Spleen (tissue), 7 donors: ENCODE measurements around the gene TTYH1.

Experiments used
- POLR2A ChIP-seq, 3 donors: fragments of 450-650 bp; IDR thresholded peaks; one replicate each; pipeline ENCODE4 v1.5.1; 2017; ENCODE audit warnings: antibody characterized with exemption in 3 of 3, mild to moderate bottlenecking in 1 of 3
- TF ChIP-seq, protein P1 (sequence below), 11 experiments: fragments of 200-600 bp in 7 of 11; fragments of 450-650 bp in 4 of 11; sonication (generic) in 4 of 11; IDR thresholded peaks in 8 of 11; conservative IDR thresholded peaks in 3 of 11; 1 replicate in 7 of 11; 2 replicates in 4 of 11; pipeline versions ENCODE4 v1.4.0 to v1.8.0; 2016 to 2021; ENCODE audit warnings: antibody characterized with exemption in 11 of 11, inconsistent platforms in 4 of 11, mild to moderate bottlenecking in 1 of 11
- donor health status: DM: no; HTN: no; CAD: no; lungs with moderate emphysema.
- donor health status: DM: no; HTN: no; CAD: no.
- donor health status: DM: no; HTN: no; CAD: no.

DNA sequence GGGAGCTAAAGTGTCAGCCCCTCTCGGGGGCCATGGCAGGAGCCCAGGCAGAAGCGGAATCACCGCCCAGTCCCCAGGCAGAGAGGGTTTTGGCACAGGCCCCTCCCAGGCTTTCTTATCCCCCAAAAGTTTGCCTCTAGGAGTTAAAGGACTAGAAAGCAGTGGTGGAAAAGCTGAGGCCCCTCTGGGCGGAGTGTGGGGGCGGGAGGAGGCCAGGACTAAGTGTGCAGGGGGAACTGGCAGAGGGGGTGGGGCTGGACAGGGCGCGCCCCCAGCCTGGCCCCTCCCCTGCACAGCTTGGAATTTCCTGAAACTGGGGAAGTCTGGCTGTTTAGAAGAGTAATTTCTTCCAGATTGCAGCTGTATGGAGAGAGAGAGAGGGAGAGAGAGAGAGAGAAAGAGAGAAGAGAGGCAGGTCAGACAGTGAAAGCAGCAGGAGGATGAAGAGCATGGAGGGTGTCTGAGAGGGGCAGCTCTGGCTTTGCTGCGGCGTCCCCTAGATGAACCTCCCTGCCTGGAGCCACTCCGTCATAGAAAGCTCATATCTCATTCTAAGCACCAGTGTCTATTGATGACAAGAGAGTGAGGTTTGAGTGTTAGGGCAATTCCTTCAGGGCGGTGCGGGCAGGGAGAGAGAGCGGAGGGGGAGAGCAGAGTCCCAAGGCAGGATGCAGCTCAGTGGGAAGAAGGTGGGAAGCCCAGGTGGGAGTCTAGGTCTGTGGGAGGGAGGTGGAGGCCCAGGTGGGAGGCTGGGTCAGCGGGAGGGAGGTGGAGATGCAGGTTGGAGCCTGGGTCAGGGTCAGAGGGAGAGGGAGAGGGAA lies 58.0 kb downstream of the TTYH1 start, which contains the start of gene CDC42EP5:
- TF ChIP-seq POLR2A (IDR thresholded peaks at IDR 0.05): no peak
- TF ChIP-seq, protein P1, sequence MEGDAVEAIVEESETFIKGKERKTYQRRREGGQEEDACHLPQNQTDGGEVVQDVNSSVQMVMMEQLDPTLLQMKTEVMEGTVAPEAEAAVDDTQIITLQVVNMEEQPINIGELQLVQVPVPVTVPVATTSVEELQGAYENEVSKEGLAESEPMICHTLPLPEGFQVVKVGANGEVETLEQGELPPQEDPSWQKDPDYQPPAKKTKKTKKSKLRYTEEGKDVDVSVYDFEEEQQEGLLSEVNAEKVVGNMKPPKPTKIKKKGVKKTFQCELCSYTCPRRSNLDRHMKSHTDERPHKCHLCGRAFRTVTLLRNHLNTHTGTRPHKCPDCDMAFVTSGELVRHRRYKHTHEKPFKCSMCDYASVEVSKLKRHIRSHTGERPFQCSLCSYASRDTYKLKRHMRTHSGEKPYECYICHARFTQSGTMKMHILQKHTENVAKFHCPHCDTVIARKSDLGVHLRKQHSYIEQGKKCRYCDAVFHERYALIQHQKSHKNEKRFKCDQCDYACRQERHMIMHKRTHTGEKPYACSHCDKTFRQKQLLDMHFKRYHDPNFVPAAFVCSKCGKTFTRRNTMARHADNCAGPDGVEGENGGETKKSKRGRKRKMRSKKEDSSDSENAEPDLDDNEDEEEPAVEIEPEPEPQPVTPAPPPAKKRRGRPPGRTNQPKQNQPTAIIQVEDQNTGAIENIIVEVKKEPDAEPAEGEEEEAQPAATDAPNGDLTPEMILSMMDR (IDR thresholded peaks at IDR 0.05 in 8 of 11, conservative IDR thresholded peaks at IDR 0.05 in 3 of 11): no peak
